DOHH2 (cell line): Measurements from ENCODE around the gene SECISBP2.

Experiments
- H3F3A ChIP-seq: fragments of 200-600 bp; sonication (generic), shearing (Covaris generic); 2 replicates; pipeline ENCODE4 v1.6.0; 2016; ENCODE audit warnings: antibody characterized with exemption, mild to moderate bottlenecking; ENCODE audit not compliant: control insufficient read depth, insufficient read depth
- H3K27ac ChIP-seq: fragments of 200-600 bp; sonication (generic); 2 replicates; pipeline ENCODE4 v1.5.1; 2014; ENCODE audit warnings: low read depth, mild to moderate bottlenecking, low read length, moderate library complexity
- H3K27me3 ChIP-seq: fragments of 200-600 bp; sonication (generic); 2 replicates; pipeline ENCODE4 v1.6.1; 2014; ENCODE audit warnings: mild to moderate bottlenecking, low read length, mixed read lengths; ENCODE audit not compliant: control insufficient read depth
- H3K36me3 ChIP-seq: fragments of 200-600 bp; sonication (generic); 2 replicates; pipeline ENCODE4 v1.6.1; 2014; ENCODE audit warnings: mild to moderate bottlenecking, low read length, moderate library complexity, mixed read lengths; ENCODE audit not compliant: control insufficient read depth
- H3K4me1 ChIP-seq: fragments of 200-600 bp; sonication (generic); 2 replicates; pipeline ENCODE4 v1.6.1; 2014; ENCODE audit warnings: mild to moderate bottlenecking, low read length, mixed read lengths; ENCODE audit not compliant: control insufficient read depth
- H3K4me2 ChIP-seq: fragments of 200-600 bp; sonication (generic); 2 replicates; pipeline ENCODE4 v1.6.0; 2014; ENCODE audit warnings: mild to moderate bottlenecking, low read length, moderate library complexity
- H3K4me3 ChIP-seq: fragments of 200-600 bp; sonication (generic); 2 replicates; pipeline ENCODE4 v1.5.1; 2014; ENCODE audit warnings: mild to moderate bottlenecking, low read length, mixed read lengths
- H3K79me2 ChIP-seq: fragments of 200-600 bp; sonication (generic); 2 replicates; pipeline ENCODE4 v1.6.1; 2014; ENCODE audit warnings: mild to moderate bottlenecking, low read length, mixed read lengths; ENCODE audit not compliant: control insufficient read depth
- H3K9me2 ChIP-seq: fragments of 200-600 bp; sonication (generic); replicated peaks from 2 replicates; pipeline ENCODE4 v1.6.1; 2014; ENCODE audit warnings: mild to moderate bottlenecking, low read length, mixed read lengths; ENCODE audit not compliant: control insufficient read depth
- H3K9me3 ChIP-seq: fragments of 200-600 bp; sonication (generic); 2 replicates; pipeline ENCODE4 v1.6.1; 2014; ENCODE audit warnings: antibody characterized with exemption, low read length, mixed read lengths; ENCODE audit not compliant: control insufficient read depth, insufficient read depth
- H4K20me1 ChIP-seq: fragments of 200-600 bp; sonication (generic); 2 replicates; pipeline ENCODE4 v1.6.0; 2014; ENCODE audit warnings: low read depth, mild to moderate bottlenecking, antibody characterized with exemption, low read length, moderate library complexity; ENCODE audit not compliant: control insufficient read depth, insufficient read depth
- EZH2phosphoT487 ChIP-seq: fragments of 200-600 bp; sonication (generic); IDR thresholded peaks from 2 replicates; pipeline ENCODE4 v1.6.1; 2017; ENCODE audit warnings: borderline replicate concordance, mild to moderate bottlenecking, antibody characterized with exemption, low read length, moderate library complexity, mixed read lengths
- TF ChIP-seq, protein P1 (sequence below): fragments of 200-600 bp; sonication (generic); IDR thresholded peaks from one replicate; pipeline ENCODE4 v1.5.1; 2014; ENCODE audit warnings: antibody characterized with exemption, mild to moderate bottlenecking, low read depth, low read length; ENCODE audit not compliant: poor library complexity, severe bottlenecking

Gene SECISBP2

GRCh38 chr9:89309166-89309565 is 9.1 kb upstream of the SECISBP2 start:
- peak overlapping the region; percentile 82 for H3K4me3 ChIP-seq
- TF ChIP-seq, protein P1, sequence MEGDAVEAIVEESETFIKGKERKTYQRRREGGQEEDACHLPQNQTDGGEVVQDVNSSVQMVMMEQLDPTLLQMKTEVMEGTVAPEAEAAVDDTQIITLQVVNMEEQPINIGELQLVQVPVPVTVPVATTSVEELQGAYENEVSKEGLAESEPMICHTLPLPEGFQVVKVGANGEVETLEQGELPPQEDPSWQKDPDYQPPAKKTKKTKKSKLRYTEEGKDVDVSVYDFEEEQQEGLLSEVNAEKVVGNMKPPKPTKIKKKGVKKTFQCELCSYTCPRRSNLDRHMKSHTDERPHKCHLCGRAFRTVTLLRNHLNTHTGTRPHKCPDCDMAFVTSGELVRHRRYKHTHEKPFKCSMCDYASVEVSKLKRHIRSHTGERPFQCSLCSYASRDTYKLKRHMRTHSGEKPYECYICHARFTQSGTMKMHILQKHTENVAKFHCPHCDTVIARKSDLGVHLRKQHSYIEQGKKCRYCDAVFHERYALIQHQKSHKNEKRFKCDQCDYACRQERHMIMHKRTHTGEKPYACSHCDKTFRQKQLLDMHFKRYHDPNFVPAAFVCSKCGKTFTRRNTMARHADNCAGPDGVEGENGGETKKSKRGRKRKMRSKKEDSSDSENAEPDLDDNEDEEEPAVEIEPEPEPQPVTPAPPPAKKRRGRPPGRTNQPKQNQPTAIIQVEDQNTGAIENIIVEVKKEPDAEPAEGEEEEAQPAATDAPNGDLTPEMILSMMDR: no peak
- no peak for TF ChIP-seq EZH2phosphoT487

GRCh38 chr9:89309608-89310474 is 8.5 kb upstream of the SECISBP2 start:
- Histone ChIP-seq H3K4me3 (peak overlapping the region; percentile 82), H3K4me1 (peaks cover 71% of the 10 kb centered on the region), H3K9me3 (no peaks in the 10 kb centered on the region), H3K27me3 (no peaks in the 10 kb centered on the region), H3K9me2 (no peaks in the 10 kb centered on the region), H4K20me1 (peaks cover 34% of the 10 kb centered on the region), H3K36me3 (peaks cover 76% of the 10 kb centered on the region), H3K27ac (peak overlapping the region; percentile 100), H3K4me2 (peak overlapping the region; percentile 90), H3K79me2 (peaks cover 80% of the 10 kb centered on the region), H3F3A (peaks cover 62% of the 10 kb centered on the region)
- TF ChIP-seq EZH2phosphoT487: no peak
- TF ChIP-seq, protein P1: no peak

More at GRCh38 chr9:89309166-89309565, 9.1 kb upstream of the SECISBP2 start:
- Histone ChIP-seq H3K27ac (peak overlapping the region; percentile 100), H3K9me2 (no peaks in the 10 kb centered on the region), H3K27me3 (no peaks in the 10 kb centered on the region), H3K36me3 (peaks cover 69% of the 10 kb centered on the region), H3K79me2 (peaks cover 73% of the 10 kb centered on the region), H3K4me1 (peaks cover 71% of the 10 kb centered on the region), H3F3A (peaks cover 62% of the 10 kb centered on the region), H3K4me2 (peak overlapping the region; percentile 90), H4K20me1 (peaks cover 28% of the 10 kb centered on the region), H3K9me3 (no peaks in the 10 kb centered on the region)

DNA sequence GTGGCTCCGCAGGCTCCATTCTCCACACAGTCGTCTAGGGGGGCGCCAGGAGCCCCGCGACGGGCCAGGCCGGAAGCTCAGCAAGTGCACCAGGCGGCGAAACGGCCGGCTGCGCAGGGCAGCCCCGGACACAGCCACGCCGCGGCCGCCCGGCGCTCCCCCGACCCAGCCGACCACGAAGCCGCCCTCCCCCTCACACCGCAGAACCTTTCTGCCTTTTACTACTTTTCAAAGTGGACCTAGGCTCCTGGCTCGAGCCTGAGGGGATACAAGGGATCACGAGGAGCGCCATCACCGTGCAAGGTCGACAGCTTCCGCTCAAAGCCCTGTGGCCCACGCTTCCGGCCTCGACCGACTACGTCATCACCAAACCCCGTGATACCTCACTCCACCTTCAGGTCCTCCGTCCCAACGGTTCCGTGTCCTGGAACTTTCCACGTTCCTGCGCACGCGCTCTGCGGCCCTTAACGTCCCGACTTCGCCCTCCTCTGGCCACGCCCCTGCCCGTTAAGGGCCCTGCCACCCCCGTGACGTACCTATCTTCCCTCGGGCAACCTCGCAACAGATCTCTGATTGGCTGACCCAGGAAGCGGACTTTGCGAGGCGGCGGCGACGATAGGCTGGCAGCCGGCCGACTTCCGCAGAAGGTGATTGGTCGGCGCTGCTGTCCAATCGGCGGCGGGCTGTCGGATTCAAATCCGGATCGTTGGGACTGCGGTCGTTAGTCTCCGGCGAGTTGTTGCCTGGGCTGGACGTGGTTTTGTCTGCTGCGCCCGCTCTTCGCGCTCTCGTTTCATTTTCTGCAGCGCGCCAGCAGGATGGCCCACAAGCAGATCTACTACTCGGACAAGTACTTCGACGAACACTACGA is 7.6 kb upstream of the SECISBP2 start, which contains the start of gene CKS2:
CKS2 (plus strand) TSS at position 721 of the 871 bp plus-strand sequence; CDS start at position 819, 98 bp downstream.
- Histone ChIP-seq H3K79me2 (peaks cover 89% of the 10 kb centered on the region), H3F3A (peaks cover 62% of the 10 kb centered on the region), H4K20me1 (peaks cover 37% of the 10 kb centered on the region), H3K4me3 (peak within 1 kb of the TSS; percentile 95), H3K27ac (peak within 1 kb of the TSS; percentile 100), H3K27me3 (no peaks in the 10 kb centered on the region), H3K4me2 (peak within 1 kb of the TSS; percentile 90), H3K9me2 (no peaks in the 10 kb centered on the region), H3K36me3 (peaks cover 84% of the 10 kb centered on the region), H3K9me3 (no peaks in the 10 kb centered on the region), H3K4me1 (peaks cover 69% of the 10 kb centered on the region)
- no peak for TF ChIP-seq EZH2phosphoT487
- TF ChIP-seq, protein P1: peak; percentile 12
